DMS153 (cell line): ENCODE results near the gene CHPF.
A peak's percentile ranks its signal among the peaks of the same experiment; 100 is the strongest.

Experiments
- DNase-seq: peaks from one replicate; lab custom pipeline; 2025; lab: John Stamatoyannopoulos, UW

CHPF gene

DNA sequence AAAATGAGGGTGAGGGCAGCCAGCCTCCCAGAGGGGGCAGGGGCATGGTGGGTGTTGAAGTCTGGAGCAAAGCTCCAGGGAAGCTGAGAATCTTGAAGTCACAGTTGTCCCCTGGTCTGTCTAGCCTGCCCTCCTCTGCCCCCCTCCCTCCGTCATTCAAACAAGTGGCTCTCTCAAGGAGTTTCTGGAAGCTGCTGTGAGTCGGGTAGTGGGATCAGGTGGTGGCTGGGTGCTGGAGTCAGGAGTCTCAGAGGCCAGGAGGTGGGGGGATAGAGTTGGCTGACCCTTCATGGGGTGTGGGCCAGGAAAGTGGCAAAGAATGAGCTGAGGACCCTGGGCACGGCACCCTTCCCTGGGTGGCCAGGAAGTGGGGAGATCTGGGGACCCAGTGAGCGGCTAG is 29.8 kb downstream of the CHPF start:
- DNase-seq: no peak

DNA sequence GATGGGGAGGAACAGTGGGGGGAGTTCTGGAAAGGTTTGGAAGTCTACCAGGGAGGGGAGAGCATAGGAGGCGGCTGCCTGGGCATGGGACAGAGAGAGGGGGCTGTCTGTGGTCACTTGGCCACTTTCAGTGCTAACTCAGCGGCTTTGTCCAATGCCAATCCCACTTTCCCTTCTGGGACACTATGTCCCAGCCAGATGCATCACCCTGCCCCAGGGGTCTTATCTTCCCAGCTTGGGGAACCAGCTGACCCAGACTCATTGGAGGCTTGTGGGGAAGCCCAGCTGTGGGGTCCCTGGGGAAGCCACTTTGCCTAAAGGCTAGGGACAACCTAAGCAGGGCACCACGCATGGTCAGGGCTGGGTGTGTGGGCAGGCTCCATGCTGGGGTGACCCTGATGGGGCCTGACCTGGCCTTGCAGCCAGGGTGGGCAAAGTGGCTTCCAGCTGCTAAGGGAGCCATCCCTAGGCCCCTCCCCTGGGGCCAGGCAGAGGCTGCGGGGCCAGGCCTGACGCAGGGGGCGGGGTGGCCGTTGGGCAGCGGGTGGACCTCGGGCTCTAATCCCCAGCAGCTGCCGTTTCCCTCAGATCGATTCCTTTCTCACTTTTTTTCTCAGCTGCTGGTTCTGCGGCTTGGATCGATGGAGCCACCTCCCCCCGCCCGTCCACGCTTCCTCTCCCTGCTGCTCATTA is 30.9 kb downstream of the CHPF start:
- DNase-seq: no peak

DNA sequence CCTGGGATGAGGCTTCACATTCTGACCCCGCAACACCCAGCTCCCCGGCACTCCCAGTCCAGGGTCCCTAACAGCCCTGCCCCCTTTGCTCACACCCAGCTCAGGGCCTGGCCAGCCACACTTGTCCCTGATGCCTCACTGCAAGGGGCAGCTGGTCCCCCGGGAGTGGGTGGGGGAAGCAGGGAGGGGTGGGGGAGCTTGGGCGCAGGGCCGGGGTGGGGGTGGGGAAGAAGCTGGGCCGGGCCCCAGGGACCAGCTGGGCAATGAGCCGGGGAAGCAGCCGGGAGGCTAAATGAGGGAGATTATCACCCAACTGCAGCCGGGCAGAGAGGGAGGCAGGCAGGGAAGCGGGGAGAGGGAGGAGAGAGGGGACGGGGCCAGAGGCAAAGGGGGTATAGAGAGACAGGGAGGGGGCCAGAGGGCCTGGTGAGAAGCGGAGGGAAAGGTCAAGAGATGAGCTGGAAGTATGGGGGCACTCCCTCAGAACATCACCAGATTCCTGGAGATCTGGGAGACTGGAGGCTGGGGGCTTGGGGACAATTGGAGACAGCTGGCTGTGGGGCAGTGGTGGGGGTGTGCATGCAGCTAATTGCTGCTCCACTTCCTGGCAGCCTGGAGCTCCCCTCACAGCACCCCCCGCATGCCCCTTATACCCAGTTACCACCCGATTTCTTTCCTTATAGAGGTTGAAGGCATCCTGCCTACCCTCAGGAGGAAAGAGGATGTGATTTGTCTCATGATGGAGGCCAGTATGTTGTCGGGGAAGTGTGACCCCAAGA is 31.9 kb downstream of the CHPF start:
- DNase-seq: no peak

DNA sequence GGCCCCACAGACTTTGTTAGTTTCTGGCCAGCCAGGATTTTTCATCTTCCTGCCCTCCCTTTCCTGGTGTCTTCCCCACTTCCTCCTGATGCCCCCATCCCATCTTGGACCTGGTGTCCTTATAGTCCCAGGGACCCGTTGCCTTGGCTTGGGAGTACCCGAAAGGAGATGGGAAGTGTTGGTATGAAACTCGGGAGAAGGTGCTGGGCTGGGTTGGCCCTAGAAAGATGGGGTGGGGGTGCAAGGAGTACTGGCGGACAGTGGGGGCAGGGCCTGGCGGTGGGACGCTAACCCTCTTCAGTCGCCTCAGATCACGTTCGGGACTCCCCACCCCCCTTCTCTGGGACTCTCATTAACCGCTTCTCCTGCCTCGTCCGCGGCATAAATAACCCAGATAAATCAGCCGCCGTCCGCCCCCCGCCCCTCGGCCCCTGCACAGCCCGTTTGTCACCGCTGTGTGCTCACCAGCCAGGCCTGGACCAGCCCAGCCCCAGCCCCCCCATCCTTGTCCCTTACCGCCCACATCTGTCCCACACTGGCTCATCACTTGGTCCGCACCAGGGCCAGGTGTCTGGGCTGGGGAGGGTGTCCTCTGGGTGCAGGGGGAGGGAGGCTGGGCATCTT is 33.0 kb downstream of the CHPF start:
- no peak for DNase-seq

DNA sequence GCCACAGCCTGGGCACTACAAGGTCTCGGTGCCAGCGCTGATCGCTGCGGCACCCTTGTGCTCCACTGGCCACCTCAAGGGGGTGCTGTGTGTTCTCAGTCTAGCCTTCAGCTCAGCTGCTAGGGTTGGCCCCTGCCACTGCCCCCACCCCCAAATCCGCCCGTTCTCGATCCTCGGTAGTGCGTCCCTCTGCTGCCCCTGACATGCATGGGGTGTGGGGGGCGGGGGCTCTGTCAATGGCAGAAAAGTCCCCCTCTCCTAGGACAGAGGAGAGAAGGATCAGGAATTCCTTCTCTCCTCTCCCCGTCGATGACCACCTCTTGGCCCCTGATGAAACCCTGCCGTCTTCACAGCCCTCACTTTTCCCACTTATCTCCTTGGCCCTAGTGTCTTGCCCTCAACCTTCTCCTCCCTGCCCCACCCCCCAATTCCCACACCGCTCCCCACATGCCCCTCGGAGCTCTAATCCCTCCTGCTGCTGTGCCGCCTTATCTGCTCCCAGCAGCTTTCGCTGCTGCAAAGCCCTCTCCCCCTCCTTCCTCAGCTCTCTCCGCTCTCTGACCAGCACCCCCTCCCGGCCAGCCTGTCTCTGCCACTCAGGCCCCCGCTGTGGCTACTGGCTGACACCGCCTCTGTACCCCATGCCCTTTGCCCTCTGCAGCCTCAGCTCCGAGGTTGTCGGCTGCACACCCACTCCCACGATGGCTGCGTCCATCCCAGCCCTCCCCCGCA is 33.7 kb downstream of the CHPF start:
- DNase-seq: peak; percentile 26

DNA sequence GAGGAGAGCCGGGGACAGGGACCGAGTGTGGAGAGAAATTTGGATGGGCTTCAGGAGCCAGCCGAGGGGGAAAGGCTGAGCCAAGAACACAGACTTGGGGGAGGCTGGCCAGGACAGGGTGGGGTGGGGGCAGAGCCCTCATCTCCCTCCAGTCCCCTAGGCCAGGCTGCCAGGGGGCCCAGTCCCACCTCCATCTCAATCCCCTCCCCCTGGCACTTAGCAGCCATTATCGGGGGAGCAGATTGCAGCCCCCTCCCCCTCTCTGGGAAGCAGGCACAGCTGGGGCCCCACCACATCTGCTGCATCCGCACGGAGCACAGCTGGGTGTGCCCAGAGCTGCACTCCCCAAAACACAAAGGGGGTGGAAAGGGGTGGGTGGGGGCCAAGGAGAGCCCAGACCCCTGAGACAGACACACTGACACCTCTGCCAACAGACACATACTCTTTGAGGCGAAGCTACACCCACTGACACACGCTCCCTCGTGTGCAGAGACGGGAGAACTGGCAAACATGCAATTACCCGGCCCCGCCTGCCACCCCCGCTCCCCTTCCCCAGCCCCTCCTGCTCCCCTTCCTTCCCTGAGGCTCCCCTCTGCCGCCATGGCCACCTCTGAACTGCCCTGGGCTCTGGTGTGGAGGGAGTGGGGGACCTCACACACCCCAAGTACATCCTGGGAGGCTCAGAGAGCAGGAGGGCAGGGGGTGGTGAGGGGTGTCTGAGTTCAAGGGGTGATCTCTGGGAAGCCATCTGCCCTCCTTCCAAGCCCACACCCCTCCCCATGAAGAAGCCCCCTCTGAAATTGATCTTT is 34.4 kb downstream of the CHPF start:
- DNase-seq: no peak

DNA sequence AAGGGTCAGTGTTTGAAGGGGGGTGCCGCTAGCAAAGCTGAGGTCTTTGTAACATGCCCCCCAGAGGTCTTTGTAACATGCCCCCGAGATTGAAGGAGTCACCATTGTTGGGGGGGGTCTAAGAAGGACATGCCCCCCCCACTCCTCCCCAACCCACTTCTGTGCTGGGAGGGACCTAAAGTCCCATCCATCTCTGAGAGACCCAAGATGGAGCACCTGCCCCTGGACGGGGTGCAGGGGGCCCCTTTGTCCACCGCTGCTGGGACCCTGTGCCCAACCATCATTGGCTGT is 35.2 kb downstream of the CHPF start:
- DNase-seq: no peak

DNA sequence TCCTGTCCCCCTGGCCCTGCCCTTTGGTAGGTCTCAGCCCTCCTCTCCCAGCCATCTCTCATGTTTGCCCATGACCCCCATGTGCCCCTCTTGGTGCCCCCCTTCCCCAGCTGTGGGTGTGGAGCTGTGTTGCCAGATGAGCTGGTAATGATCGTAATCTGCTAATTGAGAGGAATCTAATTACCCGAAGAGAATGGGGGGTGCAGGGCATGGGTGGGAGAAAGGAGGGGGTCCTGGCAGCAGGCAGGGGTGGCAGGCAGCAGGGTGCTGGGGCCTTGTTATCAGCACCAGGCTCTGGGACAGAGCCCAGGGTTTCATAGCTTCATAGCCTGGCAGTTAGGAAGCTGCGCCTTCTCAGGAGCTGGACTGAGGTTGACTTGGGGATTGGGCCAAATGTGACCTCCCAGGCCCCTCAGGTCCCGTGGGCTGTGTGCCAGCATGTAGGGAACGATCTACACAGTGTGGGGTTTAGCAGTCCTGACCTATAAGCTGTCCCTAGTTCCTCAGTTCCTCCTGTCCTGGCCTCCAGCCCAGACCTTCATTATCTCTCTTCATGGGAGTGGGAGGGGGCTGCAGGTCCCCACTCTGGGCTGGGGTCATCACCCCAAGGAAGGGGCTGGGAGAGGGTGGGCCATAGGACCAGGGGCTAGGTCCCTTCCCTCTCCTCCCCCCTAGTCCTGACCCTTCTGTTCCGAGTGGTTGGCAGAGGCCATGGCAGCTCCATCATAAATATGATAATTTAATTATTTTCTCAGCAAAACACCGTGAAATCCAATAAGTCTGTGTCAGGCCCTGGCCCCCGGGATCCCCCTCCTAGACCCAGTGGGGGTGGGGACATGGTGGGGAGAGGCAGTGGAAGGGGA is 35.8 kb downstream of the CHPF start:
- DNase-seq: no peak

DNA sequence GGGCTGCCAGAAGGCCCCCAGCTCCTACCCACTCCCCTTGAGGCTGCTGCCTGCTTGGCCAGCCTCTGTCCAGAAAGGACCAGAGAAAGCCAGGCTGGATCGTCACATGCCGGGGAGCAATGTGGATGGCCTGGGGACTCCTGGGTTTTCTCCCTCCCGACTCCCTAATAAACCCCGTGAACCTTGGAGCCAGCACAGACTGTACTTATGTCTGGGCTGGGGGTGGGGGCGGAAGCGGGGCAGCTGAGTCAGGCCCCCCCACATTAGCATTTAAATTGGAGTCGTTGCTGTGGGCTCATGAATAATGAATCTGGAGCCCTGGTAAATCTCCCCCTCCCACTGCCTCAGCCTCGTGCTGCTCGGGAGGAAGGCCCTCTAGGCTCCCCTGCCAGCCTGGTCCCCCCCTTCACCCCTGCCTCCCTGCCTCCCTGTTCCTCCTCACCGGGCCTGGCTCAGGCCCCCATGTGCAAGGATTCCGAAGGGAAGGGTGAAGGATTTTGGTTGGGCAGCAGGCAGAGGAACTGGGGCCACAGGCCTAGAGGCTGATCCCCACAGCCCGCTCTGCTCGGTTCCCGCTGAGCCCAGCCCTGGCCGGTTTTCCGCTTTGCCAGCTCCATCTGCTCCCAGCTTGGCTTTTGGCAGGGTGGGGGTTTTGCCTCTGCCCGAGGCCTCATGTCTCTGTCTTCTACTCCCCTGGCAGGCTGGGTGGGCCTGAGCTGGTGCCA is 36.6 kb downstream of the CHPF start:
- no peak for DNase-seq

DNA sequence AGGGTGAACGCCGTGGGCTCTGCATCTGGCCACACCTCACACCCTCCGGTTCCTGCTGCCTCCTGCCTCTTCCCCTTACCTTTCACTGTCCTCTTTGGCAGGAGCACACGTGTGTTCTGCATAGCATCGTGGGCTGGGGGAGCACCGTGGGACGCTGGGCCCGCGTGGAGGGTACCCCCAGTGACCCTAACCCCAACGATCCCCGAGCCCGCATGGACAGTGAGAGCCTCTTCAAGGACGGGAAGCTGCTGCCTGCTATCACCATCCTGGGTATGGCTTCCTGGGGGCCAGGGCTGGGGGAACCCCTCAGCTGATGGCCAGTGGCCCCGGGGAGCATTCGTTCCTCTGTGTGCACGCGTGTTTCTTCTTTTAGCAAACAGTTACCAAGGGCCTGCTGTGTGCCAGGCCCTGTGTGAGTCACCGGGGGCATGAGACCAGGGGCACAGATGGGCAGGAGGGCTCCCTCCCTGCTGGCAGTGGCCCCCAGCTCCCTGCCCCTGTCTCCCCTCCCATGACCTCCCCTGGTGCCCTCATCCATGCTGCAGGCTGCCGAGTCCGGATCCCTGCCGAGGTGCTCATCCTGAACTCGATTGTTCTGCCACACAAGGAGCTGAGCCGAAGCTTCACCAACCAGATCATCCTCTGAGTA is 37.3 kb downstream of the CHPF start:
- DNase-seq: no peak

DNA sequence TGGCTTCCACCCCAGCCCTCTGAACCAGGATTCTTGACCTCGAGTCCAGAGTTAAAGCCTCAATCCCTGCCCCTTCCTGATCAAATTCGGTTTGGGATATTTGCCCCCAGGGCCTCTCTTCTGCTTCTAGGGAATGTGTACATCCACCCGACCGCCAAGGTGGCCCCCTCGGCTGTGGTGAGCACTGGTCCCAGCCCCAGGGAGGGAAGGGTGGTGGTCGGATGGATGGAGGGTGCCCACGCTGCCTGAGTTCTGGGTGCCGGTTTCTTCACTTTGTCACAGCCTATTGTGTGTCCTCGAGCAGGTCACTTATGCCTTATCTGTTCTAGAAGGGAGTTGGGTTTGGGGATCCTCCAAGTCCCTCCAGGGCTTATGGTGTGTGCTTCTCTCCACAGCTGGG is 38.0 kb downstream of the CHPF start:
- no peak for DNase-seq

DNA sequence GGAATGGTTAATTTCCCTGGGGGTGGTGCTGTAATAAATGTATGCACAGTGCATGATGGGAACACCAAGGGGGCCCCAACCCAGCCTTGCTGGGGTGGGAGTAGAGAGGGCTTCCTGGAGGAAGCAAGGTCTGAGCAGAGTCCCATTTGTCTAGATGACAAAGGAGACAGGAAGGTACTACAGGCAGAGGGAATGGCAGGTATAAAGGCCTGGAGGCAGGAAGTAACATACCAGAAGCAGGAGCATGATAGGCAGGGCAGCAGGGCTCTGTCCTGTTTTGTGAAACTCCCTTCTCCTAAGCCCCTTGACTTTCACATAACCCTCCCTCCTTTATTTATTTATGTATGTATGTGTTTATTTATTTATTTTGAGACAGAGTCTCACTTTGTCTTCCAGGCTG is 41.0 kb downstream of the CHPF start:
- DNase-seq: no peak

DNA sequence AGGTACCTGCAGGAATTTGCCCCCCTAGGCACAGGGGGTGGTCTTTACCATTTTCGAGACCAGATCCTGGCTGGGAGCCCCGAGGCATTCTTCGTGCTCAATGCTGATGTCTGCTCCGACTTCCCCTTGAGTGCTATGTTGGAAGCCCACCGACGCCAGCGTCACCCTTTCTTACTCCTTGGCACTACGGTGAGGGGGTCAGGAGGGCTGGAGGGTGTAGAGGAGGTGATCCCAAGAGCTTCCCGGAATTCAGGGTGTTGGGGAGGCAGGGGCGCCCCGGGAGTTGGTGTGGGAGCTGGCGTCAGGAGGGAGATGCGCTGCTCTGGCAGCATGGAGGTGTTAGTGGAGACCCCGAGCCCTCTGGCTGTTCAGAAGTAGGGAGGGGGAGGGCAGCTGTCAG is 41.8 kb downstream of the CHPF start:
- no peak for DNase-seq

DNA sequence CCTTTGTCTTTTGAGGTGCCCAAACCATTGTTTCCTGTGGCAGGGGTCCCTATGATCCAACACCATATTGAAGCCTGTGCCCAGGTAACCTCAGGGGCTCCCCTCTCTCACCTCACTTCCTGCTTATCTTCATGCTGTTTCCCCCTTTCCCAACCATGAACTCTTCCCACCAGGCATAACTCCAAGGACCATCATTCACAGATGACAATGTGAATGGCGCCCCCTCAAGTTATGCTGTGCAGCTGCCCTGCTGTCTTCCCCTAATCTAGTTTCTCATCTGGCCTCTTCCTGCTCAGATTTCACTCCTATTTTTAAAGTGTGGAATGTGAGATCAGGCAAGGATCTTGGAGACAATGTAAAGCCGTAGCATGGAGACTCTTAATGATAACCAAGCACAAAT is 43.5 kb downstream of the CHPF start:
- no peak for DNase-seq

DNA sequence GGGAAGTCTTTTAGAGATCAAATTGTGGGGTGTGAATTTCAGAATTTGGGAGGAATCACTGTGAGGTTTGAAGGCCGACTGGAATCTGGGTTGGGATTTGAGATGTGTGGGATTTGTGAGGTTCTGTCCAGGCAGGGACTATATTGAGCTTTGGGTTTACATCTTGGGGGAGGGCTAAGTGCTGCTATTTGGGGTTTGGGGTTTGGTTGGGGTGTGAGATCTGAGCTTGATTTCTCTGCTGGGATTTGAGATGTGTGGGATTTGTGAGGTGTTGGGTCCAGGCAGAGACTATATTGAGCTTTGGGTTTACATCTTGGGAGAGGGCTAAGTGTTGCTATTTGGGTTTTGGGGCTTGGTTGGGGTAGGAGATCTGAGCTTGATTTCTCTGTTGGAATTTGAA is 44.1 kb downstream of the CHPF start:
- DNase-seq: no peak

DNA sequence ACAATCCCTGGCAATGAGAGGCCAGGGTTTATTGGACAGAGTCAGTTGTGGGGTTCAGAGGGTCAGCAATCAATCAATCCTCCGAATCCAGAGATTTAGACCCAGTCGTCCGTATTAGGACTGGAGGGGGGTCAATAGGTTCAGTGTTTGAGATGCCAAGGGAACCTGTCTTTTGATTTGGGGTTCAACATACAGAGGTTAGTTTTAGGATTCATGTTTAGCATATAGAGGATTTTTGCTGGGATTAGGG is 44.6 kb downstream of the CHPF start:
- DNase-seq: no peak

DNA sequence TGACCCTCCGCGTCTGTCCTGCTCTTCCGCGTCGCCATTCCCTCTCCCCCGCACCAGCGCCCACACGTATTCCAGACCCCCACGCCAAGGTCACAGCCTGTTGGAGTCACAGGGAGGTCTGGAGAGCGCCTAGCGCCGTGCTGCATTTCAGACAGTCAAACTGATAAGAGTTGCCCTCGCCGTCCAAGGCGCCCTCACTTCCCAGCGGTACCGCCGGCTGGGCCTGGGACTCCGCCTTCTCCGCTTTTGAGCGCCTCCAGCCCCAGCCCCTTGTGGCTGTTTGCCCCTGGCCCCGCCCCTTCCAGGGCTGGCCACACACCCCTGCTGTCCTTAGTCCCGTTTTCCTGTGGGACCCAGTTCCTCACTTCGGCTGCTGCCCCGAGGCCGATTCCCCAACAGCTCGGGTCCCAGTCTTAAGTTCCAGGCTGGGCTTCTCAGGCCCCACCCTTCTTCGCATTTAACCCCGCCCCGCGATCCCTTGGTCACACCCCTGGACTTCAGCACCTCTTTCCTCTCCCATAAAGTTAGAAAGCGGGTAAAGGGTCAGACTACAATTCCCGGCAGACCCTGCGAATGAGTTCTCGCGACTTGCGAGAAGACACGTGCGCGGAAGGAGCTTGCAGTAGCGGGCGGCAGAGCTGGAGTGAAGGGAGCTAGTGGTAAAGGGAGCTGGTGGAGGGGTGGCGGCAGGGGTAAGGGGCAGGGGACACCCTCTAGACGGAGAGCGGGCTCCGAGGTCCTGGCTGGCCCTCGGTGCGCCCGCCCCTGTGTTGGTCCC is 45.1 kb downstream of the CHPF start, which contains the start of gene GMPPA:
Gene GMPPA, plus strand, starts transcription at position 612 of the 778 bp plus-strand sequence. CDS start 1,085 bp downstream, outside the sequence.
- peak; percentile 96 for DNase-seq

DNA sequence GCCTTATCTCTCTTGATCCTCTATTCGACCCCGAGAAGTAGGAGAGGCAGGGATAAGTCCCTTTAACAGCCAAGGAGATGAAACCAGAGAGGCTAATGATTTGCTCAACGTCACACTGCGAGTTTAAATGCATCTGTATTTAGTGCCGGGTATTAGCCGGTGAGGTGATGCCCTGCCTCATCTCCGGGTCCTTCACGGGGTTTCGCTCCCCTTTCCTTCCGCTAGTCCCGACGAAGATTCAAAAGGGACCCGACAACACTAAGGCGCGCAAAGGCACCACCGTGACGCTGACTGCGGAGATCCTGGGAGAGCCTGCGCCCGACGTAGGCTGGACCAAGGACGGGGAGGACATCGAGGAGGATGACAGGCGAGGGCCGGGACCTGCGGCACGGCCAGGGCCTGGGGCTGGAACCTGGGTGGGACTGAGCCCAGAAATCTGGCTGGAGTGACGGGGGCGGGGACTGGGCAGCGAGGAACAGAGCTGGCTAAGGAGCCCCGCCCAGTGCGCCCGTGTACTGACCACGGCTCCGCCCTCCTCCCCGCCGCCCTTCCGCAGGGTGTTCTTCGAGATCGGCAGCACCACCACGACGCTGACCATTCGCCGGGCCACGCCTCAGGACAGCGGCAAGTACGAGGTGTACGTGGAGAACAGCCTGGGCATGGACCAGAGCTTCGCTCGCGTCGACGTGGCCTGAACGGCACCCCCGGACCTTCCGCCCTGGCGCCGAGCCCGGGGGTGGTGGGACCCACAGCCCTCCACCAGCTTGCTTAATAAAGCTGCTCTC is 45.9 kb downstream of the CHPF start:
- no peak for DNase-seq
